ENCODE data around the gene C1RL. TPM values are rescaled to one million over a fixed set of nuclear protein-coding genes. Genes with fewer than 3 reads are reported as not detected.

Gene C1RL
- total RNA-seq, 1 donor from 2014 or later, result 8.1 TPM

DNA sequence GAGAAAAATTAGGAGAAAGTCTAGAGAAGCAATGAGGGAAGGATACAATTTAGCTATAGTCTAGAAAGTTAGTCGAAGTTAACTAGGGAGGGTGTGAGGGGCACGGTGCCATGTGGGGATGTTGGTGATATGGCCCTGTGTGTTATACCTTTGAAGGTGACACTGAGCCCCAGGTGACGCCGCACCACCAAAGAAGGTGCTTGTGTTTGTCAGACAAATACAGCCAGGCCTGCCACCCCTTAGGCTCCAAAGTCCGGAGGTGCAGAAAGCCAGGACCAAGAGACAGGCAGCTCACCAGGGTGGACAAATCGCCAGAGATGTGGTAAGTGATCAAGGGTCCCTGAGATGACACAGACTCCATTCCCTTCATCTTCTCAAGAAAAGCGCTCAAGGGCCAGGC, 47.4 kb downstream of the C1RL start:
- no peaks in the 10 kb centered on the region for H3K27me3 ChIP-seq (ENCODE audit: low read depth)
- H3K27ac ChIP-seq (replicated peaks), result peak overlapping the region; percentile 85
- TF ChIP-seq CTCF (IDR thresholded peaks at IDR 0.05; ENCODE audit: borderline replicate concordance), result no peak
- peaks cover 3% of the 10 kb centered on the region for H3K36me3 ChIP-seq
- H3K4me1 ChIP-seq, result peaks cover 17% of the 10 kb centered on the region
- no peaks in the 10 kb centered on the region for H3K9me3 ChIP-seq (replicated peaks)
- peak overlapping the region; percentile 62 for H3K4me3 ChIP-seq
- intact Hi-C loops (cut with micrococcal nuclease), result loop anchor here (5.0 kb wide), 1 partner anchor 46 kb away; the partner anchor contains the start of gene C1RL
- no peak for DNase-seq

GRCh38 chr12:7061138-7061537, 47.9 kb downstream of the C1RL start:
- peak overlapping the region; percentile 85 for H3K27ac ChIP-seq (replicated peaks)
- peaks cover 17% of the 10 kb centered on the region for H3K4me1 ChIP-seq
- peaks cover 3% of the 10 kb centered on the region for H3K27me3 ChIP-seq (ENCODE audit: low read depth)
- DNase-seq, result no peak
- TF ChIP-seq CTCF (IDR thresholded peaks at IDR 0.05; ENCODE audit: borderline replicate concordance), result no peak
- H3K36me3 ChIP-seq, result no peaks in the 10 kb centered on the region
- H3K9me3 ChIP-seq (replicated peaks), result no peaks in the 10 kb centered on the region
- peak overlapping the region; percentile 62 for H3K4me3 ChIP-seq
- intact Hi-C loops (cut with micrococcal nuclease), result loop anchor here (5.0 kb wide), 1 partner anchor 46 kb away; the partner anchor contains the start of gene C1RL

DNA sequence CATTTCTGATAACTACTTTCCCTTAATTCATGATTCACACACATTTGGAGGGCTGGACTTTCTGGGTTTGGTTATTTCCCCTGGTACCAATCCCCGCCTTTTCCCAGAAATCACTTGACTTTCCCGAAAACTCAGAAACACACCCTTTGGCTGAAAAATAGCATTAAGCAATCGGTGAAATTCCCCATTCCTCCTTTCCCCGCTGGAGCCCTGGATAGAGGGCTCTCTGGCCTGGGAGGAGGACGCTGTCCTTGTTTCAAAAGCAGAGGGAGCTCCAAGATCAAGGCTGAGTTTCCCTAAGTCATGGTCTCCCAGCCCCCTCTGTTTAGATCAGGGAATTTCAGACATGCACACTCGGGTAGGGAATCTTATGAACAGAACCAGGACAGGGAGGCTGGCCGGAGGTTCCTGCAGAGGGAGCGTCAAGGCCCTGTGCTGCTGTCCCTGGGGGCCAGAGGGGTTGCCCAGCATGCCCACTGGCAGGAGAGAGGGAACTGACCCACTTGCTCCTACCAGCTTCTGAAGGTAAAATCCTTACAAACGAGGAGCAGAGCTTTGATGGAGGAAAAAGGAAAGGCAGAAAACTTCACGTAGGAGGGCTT, 48.6 kb downstream of the C1RL start, which contains the start of gene C1S:
Gene C1S, plus strand, starts transcription at position 366 of the 602 bp plus-strand sequence. CDS start 1,195 bp downstream, outside the sequence.
- DNase-seq, result peak; percentile 62
- peak within 1 kb of the TSS; percentile 62 for H3K4me3 ChIP-seq
- peak; percentile 86 for TF ChIP-seq CTCF (IDR thresholded peaks at IDR 0.05; ENCODE audit: borderline replicate concordance)
- H3K36me3 ChIP-seq, result no peaks in the 10 kb centered on the region
- intact Hi-C loops (cut with micrococcal nuclease), result loop anchor here (5.0 kb wide), 1 partner anchor 47 kb away; the partner anchor contains the start of gene C1RL
- H3K27ac ChIP-seq (replicated peaks), result peak within 1 kb of the TSS; percentile 85
- H3K4me1 ChIP-seq, result peaks cover 17% of the 10 kb centered on the region
- peaks cover 9% of the 10 kb centered on the region for H3K27me3 ChIP-seq (ENCODE audit: low read depth)
- H3K9me3 ChIP-seq (replicated peaks), result no peaks in the 10 kb centered on the region

DNA sequence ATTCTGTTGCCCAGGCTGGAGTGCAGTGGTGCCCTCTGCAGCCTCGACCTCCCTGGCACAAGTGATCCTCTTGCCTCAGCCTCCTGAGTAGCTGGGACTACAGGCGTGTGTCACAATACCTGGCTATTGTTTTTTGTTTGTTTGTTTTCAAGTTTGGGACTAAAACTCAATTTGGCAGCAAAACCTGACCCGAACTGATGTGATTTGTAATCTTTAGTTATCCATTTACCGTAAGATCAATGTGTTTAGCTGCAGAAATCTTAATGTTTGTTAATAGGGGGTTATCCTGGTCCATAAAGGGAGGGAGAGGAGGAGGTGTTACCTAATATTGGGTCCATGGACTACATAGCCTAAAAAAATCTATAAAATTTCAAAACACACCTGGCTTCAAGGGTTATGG, 49.2 kb downstream of the C1RL start:
- no peaks in the 10 kb centered on the region for H3K36me3 ChIP-seq
- H3K4me3 ChIP-seq, result peak overlapping the region; percentile 62
- intact Hi-C loops (cut with micrococcal nuclease), result loop anchor here (5.0 kb wide), 1 partner anchor 48 kb away; the partner anchor contains the start of gene C1RL
- no peak for TF ChIP-seq CTCF (IDR thresholded peaks at IDR 0.05; ENCODE audit: borderline replicate concordance)
- peak overlapping the region; percentile 85 for H3K27ac ChIP-seq (replicated peaks)
- no peak for DNase-seq
- H3K9me3 ChIP-seq (replicated peaks), result no peaks in the 10 kb centered on the region
- peaks cover 17% of the 10 kb centered on the region for H3K4me1 ChIP-seq
- peaks cover 16% of the 10 kb centered on the region for H3K27me3 ChIP-seq (ENCODE audit: low read depth)

- intact Hi-C loops (cut with micrococcal nuclease), result no loop called here
- no peak overlapping the region for H3K27ac ChIP-seq (replicated peaks)
- no peak for DNase-seq
- peaks cover 17% of the 10 kb centered on the region for H3K4me1 ChIP-seq
- no peaks in the 10 kb centered on the region for H3K36me3 ChIP-seq
- no peak overlapping the region for H3K4me3 ChIP-seq
- no peak for TF ChIP-seq CTCF (IDR thresholded peaks at IDR 0.05; ENCODE audit: borderline replicate concordance)
- H3K27me3 ChIP-seq (ENCODE audit: low read depth), result peaks cover 18% of the 10 kb centered on the region
- H3K9me3 ChIP-seq (replicated peaks), result no peaks in the 10 kb centered on the region
Measured at GRCh38 chr12:7058850-7059395, 50.1 kb downstream of the C1RL start.
